ENCODE data around the gene B3GAT1.

B3GAT1 gene

GRCh38 chr11:134360050-134360835 lies 51.8 kb downstream of the B3GAT1 start:
- in situ Hi-C loops (cut with MboI; ENCODE audit: low sequenced_read_pairs, unreplicated experiment): no loop called here
- TF ChIP-seq, protein P1, sequence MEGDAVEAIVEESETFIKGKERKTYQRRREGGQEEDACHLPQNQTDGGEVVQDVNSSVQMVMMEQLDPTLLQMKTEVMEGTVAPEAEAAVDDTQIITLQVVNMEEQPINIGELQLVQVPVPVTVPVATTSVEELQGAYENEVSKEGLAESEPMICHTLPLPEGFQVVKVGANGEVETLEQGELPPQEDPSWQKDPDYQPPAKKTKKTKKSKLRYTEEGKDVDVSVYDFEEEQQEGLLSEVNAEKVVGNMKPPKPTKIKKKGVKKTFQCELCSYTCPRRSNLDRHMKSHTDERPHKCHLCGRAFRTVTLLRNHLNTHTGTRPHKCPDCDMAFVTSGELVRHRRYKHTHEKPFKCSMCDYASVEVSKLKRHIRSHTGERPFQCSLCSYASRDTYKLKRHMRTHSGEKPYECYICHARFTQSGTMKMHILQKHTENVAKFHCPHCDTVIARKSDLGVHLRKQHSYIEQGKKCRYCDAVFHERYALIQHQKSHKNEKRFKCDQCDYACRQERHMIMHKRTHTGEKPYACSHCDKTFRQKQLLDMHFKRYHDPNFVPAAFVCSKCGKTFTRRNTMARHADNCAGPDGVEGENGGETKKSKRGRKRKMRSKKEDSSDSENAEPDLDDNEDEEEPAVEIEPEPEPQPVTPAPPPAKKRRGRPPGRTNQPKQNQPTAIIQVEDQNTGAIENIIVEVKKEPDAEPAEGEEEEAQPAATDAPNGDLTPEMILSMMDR (IDR thresholded peaks at IDR 0.05; ENCODE audit: borderline replicate concordance, control extremely low read depth, extremely low read depth, insufficient read depth, missing control alignments): peak; percentile 90
- DNase-seq (ENCODE audit: low spot score): peak; percentile 92

- DNase-seq (ENCODE audit: low spot score): no peak
- TF ChIP-seq, protein P1 (IDR thresholded peaks at IDR 0.05; ENCODE audit: borderline replicate concordance, control extremely low read depth, extremely low read depth, insufficient read depth, missing control alignments): no peak
- in situ Hi-C loops (cut with MboI; ENCODE audit: low sequenced_read_pairs, unreplicated experiment): no loop called here
Observed at GRCh38 chr11:134359646-134360045, 52.4 kb downstream of the B3GAT1 start.

GRCh38 chr11:134358856-134359490 lies 53.1 kb downstream of the B3GAT1 start:
- no peak for DNase-seq (ENCODE audit: low spot score)
- TF ChIP-seq, protein P1 (IDR thresholded peaks at IDR 0.05; ENCODE audit: borderline replicate concordance, control extremely low read depth, extremely low read depth, insufficient read depth, missing control alignments): no peak
- in situ Hi-C loops (cut with MboI; ENCODE audit: low sequenced_read_pairs, unreplicated experiment): no loop called here

DNA sequence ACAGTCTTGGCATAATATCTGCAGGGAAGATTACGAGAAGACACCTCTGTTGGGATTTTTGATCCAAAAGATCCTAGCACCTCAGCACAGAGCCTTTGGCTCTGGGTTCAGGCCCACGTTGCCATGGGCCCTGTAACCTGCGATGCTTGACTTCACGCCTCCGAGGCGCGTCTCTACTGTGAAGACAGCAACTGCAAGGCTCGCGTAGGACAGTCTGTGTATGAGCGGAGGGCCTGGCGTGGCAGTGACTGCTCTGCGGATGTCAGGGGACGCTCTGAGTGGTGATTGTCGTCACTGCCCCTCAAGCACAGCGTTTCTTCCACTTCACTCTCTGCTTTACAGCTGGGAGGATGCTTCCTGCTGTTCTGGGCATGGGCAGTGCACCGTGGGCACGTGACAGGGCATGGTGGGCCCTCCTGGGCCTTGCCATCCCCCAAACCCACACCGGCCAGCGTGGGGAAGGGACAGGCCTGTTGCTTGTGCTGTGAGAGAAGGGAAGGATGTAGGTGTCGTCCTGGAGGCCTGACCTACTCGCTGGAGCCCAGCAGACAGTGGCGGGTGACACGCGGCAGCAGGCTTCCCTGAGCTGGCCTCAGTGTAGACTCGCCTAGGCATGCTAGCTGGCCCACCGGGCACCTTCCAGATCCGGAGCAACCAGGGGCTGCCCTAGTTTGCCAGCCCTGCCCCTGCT lies 53.7 kb downstream of the B3GAT1 start:
- in situ Hi-C loops (cut with MboI; ENCODE audit: low sequenced_read_pairs, unreplicated experiment): no loop called here
- TF ChIP-seq, protein P1 (IDR thresholded peaks at IDR 0.05; ENCODE audit: borderline replicate concordance, control extremely low read depth, extremely low read depth, insufficient read depth, missing control alignments): no peak
- no peak for DNase-seq (ENCODE audit: low spot score)

GRCh38 chr11:134357545-134357839 lies 54.5 kb downstream of the B3GAT1 start:
- in situ Hi-C loops (cut with MboI; ENCODE audit: low sequenced_read_pairs, unreplicated experiment): no loop called here
- no peak for DNase-seq (ENCODE audit: low spot score)
- TF ChIP-seq, protein P1 (IDR thresholded peaks at IDR 0.05; ENCODE audit: borderline replicate concordance, control extremely low read depth, extremely low read depth, insufficient read depth, missing control alignments): no peak

DNA sequence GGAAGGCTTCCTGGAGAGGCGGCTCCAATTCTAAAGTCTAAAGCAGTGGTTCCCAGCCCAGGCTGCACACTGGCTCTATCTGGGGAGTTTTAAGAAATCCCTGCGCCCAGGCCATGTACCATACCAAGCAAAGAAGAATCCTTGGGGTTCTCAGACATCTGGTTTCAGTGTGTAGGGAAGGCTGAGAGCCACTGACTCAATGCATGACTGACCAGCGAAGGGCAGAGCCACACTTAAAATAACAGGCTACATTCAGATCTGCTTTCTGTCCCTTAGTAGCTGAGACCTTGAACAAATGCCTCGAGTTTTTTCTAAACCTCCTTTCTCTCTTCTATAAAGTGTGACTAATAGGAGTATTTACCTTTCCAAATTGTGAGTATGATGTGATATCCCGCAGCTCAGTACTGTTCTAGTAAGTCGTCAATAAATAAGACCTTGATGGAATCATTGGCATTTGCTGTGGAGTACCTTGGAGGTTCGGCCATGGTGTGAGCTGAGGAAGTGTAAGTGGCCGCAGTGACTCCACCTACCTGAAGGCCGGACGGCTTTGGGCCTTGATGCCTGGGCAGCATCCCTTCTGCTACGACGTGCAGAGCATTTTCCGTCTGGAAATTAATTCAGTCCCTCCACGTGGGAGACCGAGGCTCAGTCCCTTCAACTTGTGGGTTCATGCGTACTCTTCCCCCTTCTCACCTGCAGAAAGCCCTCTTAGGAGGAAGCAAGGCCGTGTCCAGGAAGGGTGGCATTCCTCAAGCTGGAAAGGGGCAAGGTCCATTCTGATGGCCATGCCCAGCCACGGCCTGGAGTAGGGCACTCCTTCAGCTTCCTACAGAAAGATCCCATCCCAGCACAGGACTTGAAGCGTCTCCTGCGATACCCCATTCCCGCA lies 55.1 kb downstream of the B3GAT1 start:
- in situ Hi-C loops (cut with MboI; ENCODE audit: low sequenced_read_pairs, unreplicated experiment): no loop called here
- no peak for DNase-seq (ENCODE audit: low spot score)
- TF ChIP-seq, protein P1 (IDR thresholded peaks at IDR 0.05; ENCODE audit: borderline replicate concordance, control extremely low read depth, extremely low read depth, insufficient read depth, missing control alignments): no peak

Data from GM13976 (cell line).